Spleen (tissue), 11 donors: ENCODE results near the gene TRAF6. TPM values are rescaled to one million over a fixed set of nuclear protein-coding genes. Genes with fewer than 3 reads are reported as not detected.

Experiments
- DNase-seq: peaks from one replicate; pipeline ENCODE4 v3.0.0-alpha.2; 2020
- H3K27ac ChIP-seq, 8 donors: fragments of 200-600 bp; sonication (generic) in 7 of 8; 1 replicate in 4 of 8; 2 replicates in 4 of 8; pipeline versions ENCODE4 v1.5.0 to v1.8.0; 2016 to 2021; ENCODE audit warnings: inconsistent platforms in 4 of 8, mild to moderate bottlenecking in 4 of 8, moderate library complexity in 1 of 8
- H3K27me3 ChIP-seq, 7 donors: fragments of 200-600 bp; sonication (generic) in 6 of 7; replicated peaks in 1 of 7; 1 replicate in 4 of 7; 2 replicates in 3 of 7; pipeline versions ENCODE4 v1.5.0 to v1.8.0; 2016 to 2021; ENCODE audit warnings: inconsistent platforms in 3 of 7, mild to moderate bottlenecking in 1 of 7
- H3K36me3 ChIP-seq, 6 donors: fragments of 200-600 bp; sonication (generic) in 5 of 6; 1 replicate in 4 of 6; 2 replicates in 2 of 6; pipeline versions ENCODE4 v1.5.0 to v1.8.0; 2016 to 2021; ENCODE audit warnings: inconsistent platforms in 2 of 6
- H3K4me1 ChIP-seq, 6 donors: fragments of 200-600 bp; sonication (generic) in 5 of 6; 1 replicate in 3 of 6; 2 replicates in 3 of 6; pipeline versions ENCODE4 v1.5.0 to v1.8.0; 2016 to 2021; ENCODE audit warnings: inconsistent platforms in 3 of 6
- H3K4me3 ChIP-seq, 8 donors: fragments of 200-600 bp; sonication (generic) in 7 of 8; 1 replicate in 4 of 8; 2 replicates in 4 of 8; pipeline versions ENCODE4 v1.5.0 to v1.8.0; 2016 to 2021; ENCODE audit warnings: inconsistent platforms in 4 of 8, mild to moderate bottlenecking in 4 of 8, moderate library complexity in 2 of 8
- H3K9me3 ChIP-seq, 8 donors: fragments of 200-600 bp; sonication (generic) in 7 of 8; 1 replicate in 4 of 8; 2 replicates in 4 of 8; pipeline versions ENCODE4 v1.5.0 to v1.8.0; 2016 to 2021; ENCODE audit warnings: inconsistent platforms in 4 of 8
- CTCF ChIP-seq, 11 experiments: fragments of 200-600 bp in 7 of 11; fragments of 450-650 bp in 4 of 11; sonication (generic) in 4 of 11; IDR thresholded peaks in 8 of 11; conservative IDR thresholded peaks in 3 of 11; 1 replicate in 7 of 11; 2 replicates in 4 of 11; pipeline versions ENCODE4 v1.4.0 to v1.8.0; 2016 to 2021; ENCODE audit warnings: antibody characterized with exemption in 11 of 11, inconsistent platforms in 4 of 11, mild to moderate bottlenecking in 1 of 11
- POLR2A ChIP-seq, 3 donors: fragments of 450-650 bp; IDR thresholded peaks; one replicate each; pipeline ENCODE4 v1.5.1; 2017; ENCODE audit warnings: antibody characterized with exemption in 3 of 3, mild to moderate bottlenecking in 1 of 3
- POLR2AphosphoS5 ChIP-seq, 3 donors: sonication (generic); formaldehyde crosslinking; IDR thresholded peaks; one replicate each; pipeline ENCODE4 v1.5.1; 2017; ENCODE audit warnings: antibody characterized with exemption in 3 of 3
- WGBS, 5 donors: extraction: QIAGEN DNeasy Blood & Tissue Kit in 3 of 5; methylation state at CpG; one replicate each; pipeline versions ENCODE4 v1.1.5 to v1.1.7; 2013 to 2018; 5-methylcytosine and 5-hydroxymethylcytosine counted together
- intact Hi-C: fragments of 100-400 bp; cut with DNase I; formaldehyde crosslinking; loops from one replicate; pipeline ENCODE4 v1.15.0; 2023; ENCODE audit warnings: low total_unique reads
- polyA plus RNA-seq, 3 donors: library from polyadenylated mRNA; stranded (reverse); fragments of 200-250 nt; gene quantifications; one replicate each; pipeline ENCODE4 v1.2.1, GENCODE V29; 2013
- total RNA-seq, 7 donors: library from RNA; depleted of rRNA in 3 of 7; stranded (reverse); fragments of >200 nt in 3 of 7; fragmentation: NEBNext Ultra II Directional in 4 of 7; extraction: Animal tissue kit (Norgen Biotek cat#: 25700) in 4 of 7; gene quantifications; one replicate each; pipeline versions ENCODE4 v1.1.0 to v1.2.1, GENCODE V29; 2016 to 2021
- donor health status: healthy with polysubstance abuse.
- donor health status: DM: no; HTN: no; CAD: no; lungs with moderate emphysema.
- donor health status: DM: no; HTN: no; CAD: no.
- donor health status: Bipolar disorder and iron deficiency.
- donor health status: healthy.
- donor health status: DM: no; HTN: no; CAD: no.
- donor health status: DM: yes; HTN: yes; CAD: no.

The TRAF6 gene
- total and polyA plus RNA-seq, 10 donors = 2.1 to 26.1 (median 19.1) TPM

GRCh38 chr11:36456156-36456555, 53.9 kb downstream of the TRAF6 start:
- Histone ChIP-seq H3K27me3 (no peaks in the 10 kb centered on the region), H3K4me3 (no peak overlapping the region), H3K27ac (peak overlapping the region in 7 of 8 donors; percentile 52 to 76 (median 72)), H3K4me1 (peaks cover 9 to 55% (median 29%) of the 10 kb centered on the region in 6 donors), H3K36me3 (peaks cover 0 to 95% (median 61%) of the 10 kb centered on the region in 6 donors), H3K9me3 (no peaks in the 10 kb centered on the region)
- TF ChIP-seq POLR2AphosphoS5 (IDR thresholded peaks at IDR 0.05) = no peak
- no peak for TF ChIP-seq POLR2A (IDR thresholded peaks at IDR 0.05)
- TF ChIP-seq CTCF (IDR thresholded peaks at IDR 0.05 in 8 of 11, conservative IDR thresholded peaks at IDR 0.05 in 3 of 11) = no peak
- intact Hi-C loops = no loop called here
- WGBS, 5 donors = 76 to 94% (median 85%) methylated on average over 6 of the region's 6 CpGs
- DNase-seq = no peak

- peak overlapping the region in 7 of 8 donors; percentile 52 to 76 (median 72) for H3K27ac ChIP-seq
- intact Hi-C loops = no loop called here
- no peaks in the 10 kb centered on the region for H3K9me3 ChIP-seq
- no peak overlapping the region for H3K4me3 ChIP-seq
- peaks cover 12 to 60% (median 33%) of the 10 kb centered on the region in 6 donors for H3K4me1 ChIP-seq
- no peak for DNase-seq
- 58 to 74% (median 65%) methylated on average over 11 of the region's 11 CpGs for WGBS, 5 donors
- no peaks in the 10 kb centered on the region for H3K27me3 ChIP-seq
- TF ChIP-seq POLR2AphosphoS5 (IDR thresholded peaks at IDR 0.05) (peak in 2 of 3 donors; percentile 46 to 64), POLR2A (IDR thresholded peaks at IDR 0.05) (no peak), CTCF (IDR thresholded peaks at IDR 0.05 in 8 of 11, conservative IDR thresholded peaks at IDR 0.05 in 3 of 11) (no peak)
- peaks cover 0 to 97% (median 64%) of the 10 kb centered on the region in 6 donors for H3K36me3 ChIP-seq
Observed at GRCh38 chr11:36455658-36456111, 54.4 kb downstream of the TRAF6 start.

GRCh38 chr11:36454941-36455631, 55.0 kb downstream of the TRAF6 start:
- Histone ChIP-seq H3K27me3 (no peaks in the 10 kb centered on the region), H3K4me1 (peaks cover 16 to 66% (median 39%) of the 10 kb centered on the region in 6 donors), H3K9me3 (no peaks in the 10 kb centered on the region), H3K4me3 (no peak overlapping the region), H3K27ac (peak overlapping the region in 6 of 8 donors; percentile 52 to 76 (median 73)), H3K36me3 (peaks cover 0 to 97% (median 62%) of the 10 kb centered on the region in 6 donors)
- 74 to 84% (median 79%) methylated on average over 15 to 17 of the region's 17 CpGs for WGBS, 5 donors
- TF ChIP-seq POLR2AphosphoS5 (IDR thresholded peaks at IDR 0.05) = peak; percentile 20 to 47 (median 35)
- no peak for TF ChIP-seq CTCF (IDR thresholded peaks at IDR 0.05 in 8 of 11, conservative IDR thresholded peaks at IDR 0.05 in 3 of 11)
- TF ChIP-seq POLR2A (IDR thresholded peaks at IDR 0.05) = no peak
- no peak for DNase-seq
- intact Hi-C loops = no loop called here

GRCh38 chr11:36454551-36454940, 55.5 kb downstream of the TRAF6 start:
- H3K9me3 ChIP-seq = no peaks in the 10 kb centered on the region
- intact Hi-C loops = no loop called here
- no peak overlapping the region for H3K4me3 ChIP-seq
- H3K27ac ChIP-seq = peak overlapping the region in 5 of 8 donors; percentile 49 to 76 (median 69)
- no peak for TF ChIP-seq POLR2A (IDR thresholded peaks at IDR 0.05)
- TF ChIP-seq CTCF (IDR thresholded peaks at IDR 0.05 in 8 of 11, conservative IDR thresholded peaks at IDR 0.05 in 3 of 11) = no peak
- TF ChIP-seq POLR2AphosphoS5 (IDR thresholded peaks at IDR 0.05) = peak in 2 of 3 donors; percentile 47 to 49
- peaks cover 20 to 71% (median 44%) of the 10 kb centered on the region in 6 donors for H3K4me1 ChIP-seq
- no peaks in the 10 kb centered on the region for H3K27me3 ChIP-seq
- WGBS, 5 donors = 85 to 91% (median 87%) methylated on average over 13 to 18 of the region's 18 CpGs
- H3K36me3 ChIP-seq = peaks cover 0 to 99% (median 62%) of the 10 kb centered on the region in 6 donors
- no peak for DNase-seq
